Peyer's patch (tissue), 4 donors: ENCODE data around the gene CDKN2B.

ENCODE experiments used
- CTCF ChIP-seq, 6 experiments: fragments of 450-650 bp in 4 of 6; fragments of 200-600 bp in 2 of 6; sonication (generic) in 1 of 6; IDR thresholded peaks; one replicate each; pipeline ENCODE4 v1.5.1; 2017 to 2019; ENCODE audit warnings: antibody characterized with exemption in 6 of 6, mild to moderate bottlenecking in 3 of 6, moderate library complexity in 1 of 6
- POLR2A ChIP-seq, 2 donors: fragments of 450-650 bp; IDR thresholded peaks; one replicate each; pipeline ENCODE4 v1.5.1; 2017; ENCODE audit warnings: antibody characterized with exemption in 2 of 2, mild to moderate bottlenecking in 2 of 2, moderate library complexity in 2 of 2

- no peak for TF ChIP-seq CTCF (IDR thresholded peaks at IDR 0.05)
- no peak for TF ChIP-seq POLR2A (IDR thresholded peaks at IDR 0.05)
Measured at GRCh38 chr9:22039258-22039657, 30.2 kb upstream of the CDKN2B start.
